Spleen (tissue), 11 donors: ENCODE results near the gene DDX20. TPM values are rescaled to one million over a fixed set of nuclear protein-coding genes. Genes with fewer than 3 reads are reported as not detected.

Source experiments
- DNase-seq: peaks from one replicate; pipeline ENCODE4 v3.0.0-alpha.2; 2020
- H3K27ac ChIP-seq, 8 donors: fragments of 200-600 bp; sonication (generic) in 7 of 8; 1 replicate in 4 of 8; 2 replicates in 4 of 8; pipeline versions ENCODE4 v1.5.0 to v1.8.0; 2016 to 2021; ENCODE audit warnings: inconsistent platforms in 4 of 8, mild to moderate bottlenecking in 4 of 8, moderate library complexity in 1 of 8
- H3K27me3 ChIP-seq, 7 donors: fragments of 200-600 bp; sonication (generic) in 6 of 7; replicated peaks in 1 of 7; 1 replicate in 4 of 7; 2 replicates in 3 of 7; pipeline versions ENCODE4 v1.5.0 to v1.8.0; 2016 to 2021; ENCODE audit warnings: inconsistent platforms in 3 of 7, mild to moderate bottlenecking in 1 of 7
- H3K36me3 ChIP-seq, 6 donors: fragments of 200-600 bp; sonication (generic) in 5 of 6; 1 replicate in 4 of 6; 2 replicates in 2 of 6; pipeline versions ENCODE4 v1.5.0 to v1.8.0; 2016 to 2021; ENCODE audit warnings: inconsistent platforms in 2 of 6
- H3K4me1 ChIP-seq, 6 donors: fragments of 200-600 bp; sonication (generic) in 5 of 6; 1 replicate in 3 of 6; 2 replicates in 3 of 6; pipeline versions ENCODE4 v1.5.0 to v1.8.0; 2016 to 2021; ENCODE audit warnings: inconsistent platforms in 3 of 6
- H3K4me3 ChIP-seq, 8 donors: fragments of 200-600 bp; sonication (generic) in 7 of 8; 1 replicate in 4 of 8; 2 replicates in 4 of 8; pipeline versions ENCODE4 v1.5.0 to v1.8.0; 2016 to 2021; ENCODE audit warnings: inconsistent platforms in 4 of 8, mild to moderate bottlenecking in 4 of 8, moderate library complexity in 2 of 8
- H3K9me3 ChIP-seq, 8 donors: fragments of 200-600 bp; sonication (generic) in 7 of 8; 1 replicate in 4 of 8; 2 replicates in 4 of 8; pipeline versions ENCODE4 v1.5.0 to v1.8.0; 2016 to 2021; ENCODE audit warnings: inconsistent platforms in 4 of 8
- CTCF ChIP-seq, 11 experiments: fragments of 200-600 bp in 7 of 11; fragments of 450-650 bp in 4 of 11; sonication (generic) in 4 of 11; IDR thresholded peaks in 8 of 11; conservative IDR thresholded peaks in 3 of 11; 1 replicate in 7 of 11; 2 replicates in 4 of 11; pipeline versions ENCODE4 v1.4.0 to v1.8.0; 2016 to 2021; ENCODE audit warnings: antibody characterized with exemption in 11 of 11, inconsistent platforms in 4 of 11, mild to moderate bottlenecking in 1 of 11
- POLR2A ChIP-seq, 3 donors: fragments of 450-650 bp; IDR thresholded peaks; one replicate each; pipeline ENCODE4 v1.5.1; 2017; ENCODE audit warnings: antibody characterized with exemption in 3 of 3, mild to moderate bottlenecking in 1 of 3
- POLR2AphosphoS5 ChIP-seq, 3 donors: sonication (generic); formaldehyde crosslinking; IDR thresholded peaks; one replicate each; pipeline ENCODE4 v1.5.1; 2017; ENCODE audit warnings: antibody characterized with exemption in 3 of 3
- whole genome bisulfite sequencing, 5 donors: extraction: QIAGEN DNeasy Blood & Tissue Kit in 3 of 5; methylation state at CpG; one replicate each; pipeline versions ENCODE4 v1.1.5 to v1.1.7; 2013 to 2018; 5-methylcytosine and 5-hydroxymethylcytosine counted together
- intact Hi-C: fragments of 100-400 bp; cut with DNase I; formaldehyde crosslinking; loops from one replicate; pipeline ENCODE4 v1.15.0; 2023; ENCODE audit warnings: low total_unique reads
- polyA plus RNA-seq, 3 donors: library from polyadenylated mRNA; stranded (reverse); fragments of 200-250 nt; gene quantifications; one replicate each; pipeline ENCODE4 v1.2.1, GENCODE V29; 2013
- total RNA-seq, 7 donors: library from RNA; depleted of rRNA in 3 of 7; stranded (reverse); fragments of >200 nt in 3 of 7; fragmentation: NEBNext Ultra II Directional in 4 of 7; extraction: Animal tissue kit (Norgen Biotek cat#: 25700) in 4 of 7; gene quantifications; one replicate each; pipeline versions ENCODE4 v1.1.0 to v1.2.1, GENCODE V29; 2016 to 2021
- donor health status: healthy with polysubstance abuse.
- donor health status: DM: no; HTN: no; CAD: no; lungs with moderate emphysema.
- donor health status: DM: no; HTN: no; CAD: no.
- donor health status: Bipolar disorder and iron deficiency.
- donor health status: healthy.
- donor health status: DM: no; HTN: no; CAD: no.
- donor health status: DM: yes; HTN: yes; CAD: no.

Gene DDX20
- total and polyA plus RNA-seq, 10 donors: 7.6 to 40.3 (median 13.3) TPM

GRCh38 chr1:111801071-111801850 lies 45.6 kb downstream of the DDX20 start:
- H3K27ac ChIP-seq: no peak overlapping the region
- TF ChIP-seq POLR2AphosphoS5 (IDR thresholded peaks at IDR 0.05) (no peak), CTCF (IDR thresholded peaks at IDR 0.05 in 8 of 11, conservative IDR thresholded peaks at IDR 0.05 in 3 of 11) (no peak), POLR2A (IDR thresholded peaks at IDR 0.05) (no peak)
- no peak overlapping the region for H3K4me3 ChIP-seq
- 78 to 91% (median 86%) methylated on average over 13 of the region's 13 CpGs for WGBS, 5 donors
- no peaks in the 10 kb centered on the region for H3K9me3 ChIP-seq
- no peak for DNase-seq
- H3K36me3 ChIP-seq: no peaks in the 10 kb centered on the region
- H3K27me3 ChIP-seq: no peaks in the 10 kb centered on the region
- no peaks in the 10 kb centered on the region for H3K4me1 ChIP-seq
- intact Hi-C loops: no loop called here

GRCh38 chr1:111802110-111802509 lies 46.4 kb downstream of the DDX20 start:
- DNase-seq: no peak
- Histone ChIP-seq H3K27ac (no peak overlapping the region), H3K4me1 (no peaks in the 10 kb centered on the region), H3K9me3 (no peaks in the 10 kb centered on the region), H3K36me3 (no peaks in the 10 kb centered on the region), H3K4me3 (no peak overlapping the region), H3K27me3 (no peaks in the 10 kb centered on the region)
- TF ChIP-seq POLR2AphosphoS5 (IDR thresholded peaks at IDR 0.05): no peak
- no peak for TF ChIP-seq POLR2A (IDR thresholded peaks at IDR 0.05)
- TF ChIP-seq CTCF (IDR thresholded peaks at IDR 0.05 in 8 of 11, conservative IDR thresholded peaks at IDR 0.05 in 3 of 11): no peak
- intact Hi-C loops: no loop called here
- 85 to 92% (median 91%) methylated on average over 4 to 6 of the region's 6 CpGs for WGBS, 5 donors

- no peak for DNase-seq
- Histone ChIP-seq H3K36me3 (no peaks in the 10 kb centered on the region), H3K27ac (no peak overlapping the region), H3K4me3 (no peak overlapping the region), H3K27me3 (no peaks in the 10 kb centered on the region), H3K9me3 (no peaks in the 10 kb centered on the region), H3K4me1 (no peaks in the 10 kb centered on the region)
- 88 to 95% (median 94%) methylated on average over 5 of the region's 5 CpGs for WGBS, 5 donors
- intact Hi-C loops: no loop called here
- TF ChIP-seq CTCF (IDR thresholded peaks at IDR 0.05 in 8 of 11, conservative IDR thresholded peaks at IDR 0.05 in 3 of 11): no peak
Observed at GRCh38 chr1:111802984-111803383, 47.3 kb downstream of the DDX20 start.

GRCh38 chr1:111803951-111804350 lies 48.2 kb downstream of the DDX20 start:
- Histone ChIP-seq H3K9me3 (no peaks in the 10 kb centered on the region), H3K4me3 (no peak overlapping the region), H3K36me3 (no peaks in the 10 kb centered on the region), H3K27me3 (no peaks in the 10 kb centered on the region), H3K27ac (no peak overlapping the region), H3K4me1 (no peaks in the 10 kb centered on the region)
- WGBS, 5 donors: 65 to 85% (median 77%) methylated on average over 5 of the region's 5 CpGs
- TF ChIP-seq POLR2A (IDR thresholded peaks at IDR 0.05) (no peak), POLR2AphosphoS5 (IDR thresholded peaks at IDR 0.05) (peak in 2 of 3 donors; percentile 8 to 32)
- no peak for DNase-seq
- intact Hi-C loops: no loop called here
